C4-2B (cell line): ENCODE data around the gene ROR1.
"Not testable (repeated sequence)": the region's sequence is repeated elsewhere in the genome, so short reads cannot be mapped to it uniquely, and the experiment has no call there.

Experiments
- H3K27ac ChIP-seq: fragments of 450-650 bp; 2 replicates; pipeline ENCODE4 v1.5.1; 2017
- ZFX ChIP-seq: fragments of 450-650 bp; IDR thresholded peaks from 2 replicates; pipeline ENCODE4 v1.6.1; 2017
- TF ChIP-seq, protein P1 (sequence below): fragments of 450-650 bp; conservative IDR thresholded peaks from 2 replicates; pipeline ENCODE4 v1.5.1; 2017; ENCODE audit warnings: mild to moderate bottlenecking

ROR1 gene

DNA sequence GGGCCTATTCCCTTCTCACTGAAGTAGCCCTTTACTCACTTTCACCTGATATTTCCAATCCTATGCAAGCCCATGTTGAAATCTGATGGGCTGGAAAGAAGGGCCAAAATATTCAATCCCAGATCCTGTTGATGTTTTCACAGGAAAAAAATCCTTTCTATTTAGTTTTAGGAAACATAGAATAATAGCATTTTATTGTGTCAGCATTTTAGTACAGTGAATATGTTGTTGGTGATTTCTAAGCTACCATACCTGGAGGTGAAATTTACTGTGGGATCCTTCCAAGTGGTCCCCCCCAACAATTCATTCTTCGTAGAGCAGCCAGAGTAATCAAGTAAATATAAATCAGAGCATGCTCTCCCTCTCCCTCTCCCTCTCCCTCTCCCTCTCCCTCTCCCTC, 426.2 kb downstream of the ROR1 start:
- no peak overlapping the region for H3K27ac ChIP-seq
- no peak for TF ChIP-seq ZFX
- TF ChIP-seq, protein P1, sequence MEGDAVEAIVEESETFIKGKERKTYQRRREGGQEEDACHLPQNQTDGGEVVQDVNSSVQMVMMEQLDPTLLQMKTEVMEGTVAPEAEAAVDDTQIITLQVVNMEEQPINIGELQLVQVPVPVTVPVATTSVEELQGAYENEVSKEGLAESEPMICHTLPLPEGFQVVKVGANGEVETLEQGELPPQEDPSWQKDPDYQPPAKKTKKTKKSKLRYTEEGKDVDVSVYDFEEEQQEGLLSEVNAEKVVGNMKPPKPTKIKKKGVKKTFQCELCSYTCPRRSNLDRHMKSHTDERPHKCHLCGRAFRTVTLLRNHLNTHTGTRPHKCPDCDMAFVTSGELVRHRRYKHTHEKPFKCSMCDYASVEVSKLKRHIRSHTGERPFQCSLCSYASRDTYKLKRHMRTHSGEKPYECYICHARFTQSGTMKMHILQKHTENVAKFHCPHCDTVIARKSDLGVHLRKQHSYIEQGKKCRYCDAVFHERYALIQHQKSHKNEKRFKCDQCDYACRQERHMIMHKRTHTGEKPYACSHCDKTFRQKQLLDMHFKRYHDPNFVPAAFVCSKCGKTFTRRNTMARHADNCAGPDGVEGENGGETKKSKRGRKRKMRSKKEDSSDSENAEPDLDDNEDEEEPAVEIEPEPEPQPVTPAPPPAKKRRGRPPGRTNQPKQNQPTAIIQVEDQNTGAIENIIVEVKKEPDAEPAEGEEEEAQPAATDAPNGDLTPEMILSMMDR, result no peak

DNA sequence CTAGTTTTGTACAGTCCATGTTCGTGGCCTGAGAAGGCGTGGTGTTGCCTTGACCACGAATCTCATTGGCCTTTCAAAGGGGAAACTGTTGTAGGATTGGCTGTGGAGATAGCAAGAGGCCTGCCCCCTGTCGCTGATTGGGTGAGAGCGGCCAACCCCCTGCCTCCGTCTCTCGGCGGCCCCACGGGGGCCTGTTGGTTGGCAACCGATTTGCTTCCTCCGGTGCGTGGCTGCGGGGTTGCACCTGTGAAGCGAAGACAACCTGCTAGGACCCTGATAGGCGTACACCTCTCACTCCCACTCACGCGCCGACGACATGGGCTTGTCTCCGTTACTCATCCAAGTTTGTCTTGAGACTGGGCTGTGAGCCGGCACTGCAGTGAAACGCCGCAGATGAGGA, 429.6 kb downstream of the ROR1 start, which contains the start of gene UBE2U:
UBE2U (plus strand) TSS at position 204 of the 400 bp plus-strand sequence. CDS start 428 bp downstream, outside the sequence.
- H3K27ac ChIP-seq, result no peak within 1 kb of the TSS
- TF ChIP-seq, protein P1, result no peak
- no peak for TF ChIP-seq ZFX

DNA sequence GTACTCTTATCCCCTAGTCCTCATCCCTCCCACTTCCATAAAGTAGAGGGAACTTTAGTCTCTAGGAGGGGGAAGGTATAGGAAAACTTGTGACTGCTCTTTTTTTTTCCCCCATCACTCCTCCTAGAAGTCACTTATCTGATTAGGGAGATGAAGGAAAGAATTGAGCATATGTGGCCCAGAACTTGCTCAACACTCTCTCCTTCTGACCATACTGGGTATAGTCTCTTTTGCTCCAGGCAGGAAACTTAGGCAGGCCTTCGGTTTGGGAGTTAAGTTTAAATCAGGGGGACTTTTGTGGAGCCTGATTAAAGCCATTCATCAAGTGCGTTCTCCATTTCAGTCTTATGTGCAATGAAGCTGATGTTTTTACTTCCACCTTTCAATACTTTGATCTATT, 435.4 kb downstream of the ROR1 start:
- TF ChIP-seq, protein P1, result no peak
- no peak for TF ChIP-seq ZFX
- H3K27ac ChIP-seq, result no peak overlapping the region

DNA sequence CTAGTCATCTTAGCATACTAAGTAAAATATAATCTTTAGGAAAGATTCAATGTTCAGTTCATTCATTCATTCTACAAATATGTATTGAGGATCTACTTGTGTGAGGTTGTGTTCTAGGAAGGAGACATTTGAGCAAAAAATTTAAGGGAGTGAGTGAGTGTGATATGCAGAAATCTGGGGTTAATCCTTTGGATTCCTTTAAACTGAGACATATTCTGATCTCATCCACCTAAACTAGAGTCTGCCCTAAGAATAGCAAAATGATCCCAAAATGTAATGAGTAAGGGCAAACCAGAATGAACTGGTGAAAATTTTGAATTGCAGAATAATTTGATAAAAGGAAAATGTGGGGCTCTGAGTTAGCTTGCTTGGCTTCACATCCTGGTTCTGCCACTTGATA, 438.2 kb downstream of the ROR1 start:
- no peak for TF ChIP-seq ZFX
- TF ChIP-seq, protein P1, result no peak
- no peak overlapping the region for H3K27ac ChIP-seq

DNA sequence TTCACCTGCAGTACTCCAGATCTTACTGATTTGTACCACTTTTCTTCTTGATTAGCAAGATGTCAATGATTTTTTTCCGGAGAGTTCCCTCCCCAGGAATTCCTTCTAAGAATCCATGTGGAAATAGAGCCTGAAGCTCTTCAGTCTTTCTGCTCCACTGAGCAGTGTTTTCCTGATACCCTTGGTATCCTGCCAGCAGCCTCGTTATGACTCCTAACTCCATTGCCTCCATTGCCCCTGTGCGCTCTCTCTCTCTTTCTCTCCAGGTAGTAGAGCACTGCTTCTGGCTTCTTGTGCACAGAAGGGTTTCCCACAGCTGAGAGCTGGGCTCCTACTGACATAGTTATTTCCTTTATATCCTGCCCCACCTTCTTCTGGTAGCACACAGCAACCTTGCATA, 441.8 kb downstream of the ROR1 start:
- no peak overlapping the region for H3K27ac ChIP-seq
- TF ChIP-seq ZFX, result no peak
- TF ChIP-seq, protein P1, result no peak

DNA sequence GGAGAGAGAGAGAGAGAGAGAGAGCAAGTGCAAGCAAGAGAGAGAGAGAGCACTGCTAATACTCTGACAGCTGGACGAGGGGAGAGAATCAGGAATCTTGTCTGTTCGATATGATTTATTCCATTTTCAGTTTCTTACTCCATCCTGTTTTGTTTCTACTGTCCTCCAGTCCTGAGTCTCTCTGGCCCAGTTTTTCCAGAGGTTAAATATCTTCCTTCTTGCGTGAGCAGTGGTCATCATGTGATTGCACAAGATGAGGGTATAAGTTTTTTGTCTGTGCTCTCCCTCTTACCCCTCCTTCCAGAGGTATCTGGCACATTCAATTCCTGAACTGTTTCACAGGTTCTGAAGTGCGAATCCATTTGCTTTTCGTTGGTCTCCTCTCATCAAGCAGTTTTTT, 446.4 kb downstream of the ROR1 start:
- H3K27ac ChIP-seq, result no peak overlapping the region
- no peak for TF ChIP-seq ZFX
- TF ChIP-seq, protein P1, result no peak

DNA sequence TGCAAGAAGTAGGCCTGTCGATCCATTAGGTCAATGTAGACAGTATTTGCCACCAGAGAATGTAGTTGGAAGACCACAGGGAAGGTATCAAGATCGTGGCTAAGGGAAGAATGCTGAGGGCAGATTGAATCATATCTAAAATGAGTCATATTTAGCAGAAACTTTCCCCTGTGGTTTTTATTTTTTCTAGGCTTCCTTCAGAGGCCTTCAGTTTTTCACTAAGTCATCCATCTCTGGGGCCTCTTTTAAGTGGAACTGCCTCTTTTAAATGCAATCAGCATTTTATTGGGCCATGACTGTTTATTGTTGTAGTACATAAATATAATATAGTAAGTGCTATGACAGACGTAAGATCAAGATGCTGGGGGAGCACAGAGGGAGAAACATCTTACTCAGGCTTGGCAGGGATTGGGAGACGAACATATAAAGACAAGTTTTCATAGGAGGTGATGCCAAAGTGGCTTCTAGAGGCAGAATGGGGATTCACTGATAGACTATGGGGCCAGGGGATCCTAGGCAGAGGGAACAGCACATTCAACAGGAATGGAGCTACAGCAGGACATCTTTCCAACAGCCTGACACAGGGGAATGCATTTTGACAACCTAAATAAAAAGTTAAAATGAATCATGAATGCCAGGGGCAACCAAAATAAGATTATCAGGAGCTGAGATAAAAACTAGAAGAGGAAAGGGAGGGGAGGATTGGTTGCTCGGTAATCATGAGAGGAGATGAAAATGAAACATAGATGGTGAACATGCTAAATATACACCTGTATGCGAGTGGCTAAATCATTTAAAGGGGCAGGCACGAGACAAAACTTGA, 449.7 kb downstream of the ROR1 start:
- TF ChIP-seq, protein P1, result no peak
- TF ChIP-seq ZFX, result no peak
- H3K27ac ChIP-seq, result no peak overlapping the region

DNA sequence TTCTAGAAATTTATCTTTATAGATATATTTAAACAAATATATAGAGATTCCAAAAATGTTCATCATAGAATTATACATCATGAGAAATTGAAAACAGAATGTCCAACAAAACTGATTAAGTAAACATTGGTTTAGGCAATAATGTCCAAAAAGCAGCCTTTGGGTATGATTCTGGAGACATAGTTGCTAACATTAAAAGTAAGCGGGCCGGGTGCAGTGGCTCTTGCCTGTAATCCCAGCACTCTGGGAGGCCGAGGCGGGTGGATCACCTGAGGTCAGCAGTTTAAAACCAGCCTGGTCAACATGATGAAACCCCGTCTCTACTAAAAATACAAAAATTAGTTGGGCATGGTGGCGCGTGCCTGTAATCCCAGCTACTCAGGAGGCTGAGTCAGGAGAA, 450.4 kb downstream of the ROR1 start:
- H3K27ac ChIP-seq, result not testable (repeated sequence)
